K562 (cell line): ENCODE measurements around the gene ENG. TPM values are rescaled to one million over a fixed set of nuclear protein-coding genes. Genes with fewer than 3 reads are reported as not detected.

Experiments
- DNMT1 ChIP-seq: fragments of 450-650 bp; IDR thresholded peaks from 2 replicates; pipeline ENCODE4 v1.6.1; 2016; ENCODE audit warnings: antibody characterized with exemption, mild to moderate bottlenecking
- ERF ChIP-seq: fragments of 450-650 bp; formaldehyde crosslinking; IDR thresholded peaks from 2 replicates; pipeline ENCODE4 v1.4.0; 2020; ENCODE audit warnings: mild to moderate bottlenecking, mixed read lengths
- GATAD2B ChIP-seq: fragments of 450-650 bp; IDR thresholded peaks from 2 replicates; pipeline ENCODE4 v1.6.1; 2017; ENCODE audit warnings: mild to moderate bottlenecking, borderline replicate concordance
- L3MBTL2 ChIP-seq: fragments of 450-650 bp; IDR thresholded peaks from 2 replicates; pipeline ENCODE4 v1.6.1; 2016; ENCODE audit warnings: mild to moderate bottlenecking, moderate library complexity
- LARP7 ChIP-seq: fragments of 450-650 bp; IDR thresholded peaks from 2 replicates; pipeline ENCODE4 v1.6.1; 2016
- NCOA1 ChIP-seq: fragments of 450-650 bp; IDR thresholded peaks from 2 replicates; pipeline ENCODE4 v1.6.1; 2016; ENCODE audit warnings: low read depth
- PRPF4 ChIP-seq: fragments of 200-400 bp; formaldehyde crosslinking; IDR thresholded peaks from one replicate; pipeline ENCODE4 v1.6.1; 2017; ENCODE audit warnings: low read length, low read depth, mild to moderate bottlenecking; ENCODE audit not compliant: insufficient read depth, poor library complexity, severe bottlenecking
- RAD51 ChIP-seq: fragments of 450-650 bp; IDR thresholded peaks from 2 replicates; pipeline ENCODE4 v1.7.1; 2016; ENCODE audit warnings: low read depth, mild to moderate bottlenecking, borderline replicate concordance
- SRSF7 ChIP-seq: fragments of 200-400 bp; formaldehyde crosslinking; optimal IDR thresholded peaks from 2 replicates; pipeline ENCODE3; 2017; ENCODE audit warnings: mild to moderate bottlenecking, low read depth, low read length
- ZBED1 ChIP-seq: IDR thresholded peaks from 2 replicates; pipeline ENCODE4 v1.6.1; 2014
- ZNF224 ChIP-seq: sonication (generic); formaldehyde crosslinking; IDR thresholded peaks from 2 replicates; pipeline ENCODE4 v1.8.0; 2022; ENCODE audit warnings: mild to moderate bottlenecking, missing genetic modification reagents
- polyA plus RNA-seq, 8 experiments: library from polyadenylated mRNA; depleted of rRNA in 4 of 8; stranded (reverse) in 5 of 8; unstranded in 3 of 8; fragments of >200 nt; fragmentation: Nextera tagmentation in 2 of 8; fragmentation: Illumina TruSeq in 1 of 8; extraction: Ambion mirVana in 2 of 8; extraction: Trizol in 1 of 8; gene quantifications; 2 replicates each; pipeline versions ENCODE4 v1.2.1 to v1.2.3, GENCODE V29; 2011 to 2014; ENCODE audit warnings: inconsistent platforms in 1 of 8, missing spikeins in 1 of 8
- total RNA-seq, 7 experiments: library from RNA; depleted of rRNA in 6 of 7; stranded (reverse); fragments of >200 nt in 6 of 7; fragmentation: Illumina TruSeq in 2 of 7; extraction: Trizol in 2 of 7; gene quantifications; 2 replicates each; pipeline versions ENCODE4 v1.2.1 to v1.2.3, GENCODE V29; 2011 to 2021; ENCODE audit warnings: low replicate concordance in 1 of 7
- TF ChIP-seq, protein P1 (sequence below): IDR thresholded peaks from 2 replicates; pipeline ENCODE4 v1.6.1; 2012; ENCODE audit warnings: low read depth, low read length, improper control_type of control experiment, borderline replicate concordance
- TF ChIP-seq, protein P2 (sequence below): fragments of 250-450 bp; sonication (Bioruptor Pico); IDR thresholded peaks from 2 replicates; pipeline ENCODE4 v1.5.0; 2021
- TF ChIP-seq, protein P3 (sequence below): fragments of 450-650 bp; IDR thresholded peaks from 2 replicates; pipeline ENCODE4 v1.6.1; 2016; ENCODE audit warnings: mild to moderate bottlenecking
- TF ChIP-seq, protein P4 (sequence below): IDR thresholded peaks from 2 replicates; pipeline ENCODE4 v1.6.1; 2011; ENCODE audit not compliant: insufficient read length; ENCODE audit errors: extremely low read depth
- TF ChIP-seq, protein P5 (sequence below), 2 experiments: IDR thresholded peaks; 2 replicates each; pipeline ENCODE4 v1.6.1; 2012; ENCODE audit warnings: improper control_type of control experiment in 2 of 2, low read depth in 2 of 2, low read length in 2 of 2, borderline replicate concordance in 1 of 2
- TF ChIP-seq, protein P6 (sequence below), 2 experiments: IDR thresholded peaks in 1 of 2; conservative IDR thresholded peaks in 1 of 2; 2 replicates each; pipeline ENCODE4 v1.6.1; 2016; ENCODE audit warnings: low read depth in 2 of 2, mild to moderate bottlenecking in 1 of 2, missing compliant biosample characterization in 1 of 2, missing genetic modification characterization in 1 of 2, moderate library complexity in 1 of 2

The ENG gene
- total and polyA plus RNA-seq, 9 of the 15 experiments (the other 6 are each of a cell fraction or from before 2014, with no cell fraction given) = 0.04 to 0.40 (median 0.14) TPM; not detected in 1

DNA sequence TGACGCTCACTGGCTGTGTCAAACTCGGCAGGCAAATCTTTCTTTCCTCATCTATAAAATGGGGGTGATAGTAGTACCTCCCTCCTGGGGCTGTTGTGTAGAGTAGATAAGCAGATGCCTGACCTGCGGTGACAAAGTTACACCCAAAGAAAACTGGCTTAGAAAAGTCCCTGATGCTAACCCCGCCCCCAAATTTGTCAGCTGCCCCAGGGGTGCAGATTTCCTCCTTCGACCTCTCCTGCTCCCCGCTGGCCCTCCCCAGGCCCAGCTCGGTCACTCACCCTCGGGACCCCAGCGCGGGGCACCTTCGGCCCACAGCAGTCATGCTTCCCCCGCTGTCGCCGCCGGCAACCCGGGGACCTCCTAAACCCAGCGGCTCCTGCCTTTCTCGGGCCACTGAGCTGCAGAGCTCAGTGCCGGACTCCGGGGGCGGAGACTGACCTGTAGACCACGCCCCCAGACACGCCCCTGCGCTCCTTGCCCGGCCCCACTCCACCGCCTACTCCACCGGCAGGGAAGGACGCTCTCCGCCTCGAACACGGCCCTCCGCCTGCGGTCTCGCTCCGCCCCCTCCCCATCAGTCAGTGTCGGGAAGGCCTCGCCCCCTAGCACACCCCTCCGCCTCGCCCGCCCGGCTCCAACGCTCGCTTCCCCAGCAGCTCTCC, 83.4 kb downstream of the ENG start (continued):
- TF ChIP-seq, protein P1, sequence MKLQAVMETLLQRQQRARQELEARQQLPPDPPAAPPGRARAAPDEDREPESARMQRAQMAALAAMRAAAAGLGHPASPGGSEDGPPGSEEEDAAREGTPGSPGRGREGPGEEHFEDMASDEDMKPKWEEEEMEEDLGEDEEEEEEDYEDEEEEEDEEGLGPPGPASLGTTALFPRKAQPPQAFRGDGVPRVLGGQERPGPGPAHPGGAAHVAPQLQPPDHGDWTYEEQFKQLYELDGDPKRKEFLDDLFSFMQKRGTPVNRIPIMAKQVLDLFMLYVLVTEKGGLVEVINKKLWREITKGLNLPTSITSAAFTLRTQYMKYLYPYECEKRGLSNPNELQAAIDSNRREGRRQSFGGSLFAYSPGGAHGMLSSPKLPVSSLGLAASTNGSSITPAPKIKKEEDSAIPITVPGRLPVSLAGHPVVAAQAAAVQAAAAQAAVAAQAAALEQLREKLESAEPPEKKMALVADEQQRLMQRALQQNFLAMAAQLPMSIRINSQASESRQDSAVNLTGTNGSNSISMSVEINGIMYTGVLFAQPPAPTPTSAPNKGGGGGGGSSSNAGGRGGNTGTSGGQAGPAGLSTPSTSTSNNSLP = no peak
- TF ChIP-seq L3MBTL2 = no peak
- TF ChIP-seq, protein P2, sequence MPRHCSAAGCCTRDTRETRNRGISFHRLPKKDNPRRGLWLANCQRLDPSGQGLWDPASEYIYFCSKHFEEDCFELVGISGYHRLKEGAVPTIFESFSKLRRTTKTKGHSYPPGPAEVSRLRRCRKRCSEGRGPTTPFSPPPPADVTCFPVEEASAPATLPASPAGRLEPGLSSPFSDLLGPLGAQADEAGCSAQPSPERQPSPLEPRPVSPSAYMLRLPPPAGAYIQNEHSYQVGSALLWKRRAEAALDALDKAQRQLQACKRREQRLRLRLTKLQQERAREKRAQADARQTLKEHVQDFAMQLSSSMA (CRISPR knock-in tag) = no peak
- TF ChIP-seq, protein P3, sequence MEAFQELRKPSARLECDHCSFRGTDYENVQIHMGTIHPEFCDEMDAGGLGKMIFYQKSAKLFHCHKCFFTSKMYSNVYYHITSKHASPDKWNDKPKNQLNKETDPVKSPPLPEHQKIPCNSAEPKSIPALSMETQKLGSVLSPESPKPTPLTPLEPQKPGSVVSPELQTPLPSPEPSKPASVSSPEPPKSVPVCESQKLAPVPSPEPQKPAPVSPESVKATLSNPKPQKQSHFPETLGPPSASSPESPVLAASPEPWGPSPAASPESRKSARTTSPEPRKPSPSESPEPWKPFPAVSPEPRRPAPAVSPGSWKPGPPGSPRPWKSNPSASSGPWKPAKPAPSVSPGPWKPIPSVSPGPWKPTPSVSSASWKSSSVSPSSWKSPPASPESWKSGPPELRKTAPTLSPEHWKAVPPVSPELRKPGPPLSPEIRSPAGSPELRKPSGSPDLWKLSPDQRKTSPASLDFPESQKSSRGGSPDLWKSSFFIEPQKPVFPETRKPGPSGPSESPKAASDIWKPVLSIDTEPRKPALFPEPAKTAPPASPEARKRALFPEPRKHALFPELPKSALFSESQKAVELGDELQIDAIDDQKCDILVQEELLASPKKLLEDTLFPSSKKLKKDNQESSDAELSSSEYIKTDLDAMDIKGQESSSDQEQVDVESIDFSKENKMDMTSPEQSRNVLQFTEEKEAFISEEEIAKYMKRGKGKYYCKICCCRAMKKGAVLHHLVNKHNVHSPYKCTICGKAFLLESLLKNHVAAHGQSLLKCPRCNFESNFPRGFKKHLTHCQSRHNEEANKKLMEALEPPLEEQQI = no peak
- TF ChIP-seq, protein P4, sequence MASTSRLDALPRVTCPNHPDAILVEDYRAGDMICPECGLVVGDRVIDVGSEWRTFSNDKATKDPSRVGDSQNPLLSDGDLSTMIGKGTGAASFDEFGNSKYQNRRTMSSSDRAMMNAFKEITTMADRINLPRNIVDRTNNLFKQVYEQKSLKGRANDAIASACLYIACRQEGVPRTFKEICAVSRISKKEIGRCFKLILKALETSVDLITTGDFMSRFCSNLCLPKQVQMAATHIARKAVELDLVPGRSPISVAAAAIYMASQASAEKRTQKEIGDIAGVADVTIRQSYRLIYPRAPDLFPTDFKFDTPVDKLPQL = no peak
- no peak for TF ChIP-seq LARP7
- no peak for TF ChIP-seq NCOA1
- no peak for TF ChIP-seq RAD51
- TF ChIP-seq, protein P5, sequence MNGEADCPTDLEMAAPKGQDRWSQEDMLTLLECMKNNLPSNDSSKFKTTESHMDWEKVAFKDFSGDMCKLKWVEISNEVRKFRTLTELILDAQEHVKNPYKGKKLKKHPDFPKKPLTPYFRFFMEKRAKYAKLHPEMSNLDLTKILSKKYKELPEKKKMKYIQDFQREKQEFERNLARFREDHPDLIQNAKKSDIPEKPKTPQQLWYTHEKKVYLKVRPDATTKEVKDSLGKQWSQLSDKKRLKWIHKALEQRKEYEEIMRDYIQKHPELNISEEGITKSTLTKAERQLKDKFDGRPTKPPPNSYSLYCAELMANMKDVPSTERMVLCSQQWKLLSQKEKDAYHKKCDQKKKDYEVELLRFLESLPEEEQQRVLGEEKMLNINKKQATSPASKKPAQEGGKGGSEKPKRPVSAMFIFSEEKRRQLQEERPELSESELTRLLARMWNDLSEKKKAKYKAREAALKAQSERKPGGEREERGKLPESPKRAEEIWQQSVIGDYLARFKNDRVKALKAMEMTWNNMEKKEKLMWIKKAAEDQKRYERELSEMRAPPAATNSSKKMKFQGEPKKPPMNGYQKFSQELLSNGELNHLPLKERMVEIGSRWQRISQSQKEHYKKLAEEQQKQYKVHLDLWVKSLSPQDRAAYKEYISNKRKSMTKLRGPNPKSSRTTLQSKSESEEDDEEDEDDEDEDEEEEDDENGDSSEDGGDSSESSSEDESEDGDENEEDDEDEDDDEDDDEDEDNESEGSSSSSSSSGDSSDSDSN (IDR thresholded peaks at IDR 0.05; ENCODE audit: borderline replicate concordance in 1 of 2, low read depth in 2 of 2, low read length in 2 of 2) = no peak
- TF ChIP-seq GATAD2B = no peak
- TF ChIP-seq DNMT1 = no peak
- TF ChIP-seq PRPF4 = no peak
- TF ChIP-seq ZNF224 (CRISPR knock-in tag) = no peak
- TF ChIP-seq ZBED1 = peak; percentile 64; the same call in 1 of the 2 replicates
- TF ChIP-seq ERF = no peak
- TF ChIP-seq, protein P6, sequence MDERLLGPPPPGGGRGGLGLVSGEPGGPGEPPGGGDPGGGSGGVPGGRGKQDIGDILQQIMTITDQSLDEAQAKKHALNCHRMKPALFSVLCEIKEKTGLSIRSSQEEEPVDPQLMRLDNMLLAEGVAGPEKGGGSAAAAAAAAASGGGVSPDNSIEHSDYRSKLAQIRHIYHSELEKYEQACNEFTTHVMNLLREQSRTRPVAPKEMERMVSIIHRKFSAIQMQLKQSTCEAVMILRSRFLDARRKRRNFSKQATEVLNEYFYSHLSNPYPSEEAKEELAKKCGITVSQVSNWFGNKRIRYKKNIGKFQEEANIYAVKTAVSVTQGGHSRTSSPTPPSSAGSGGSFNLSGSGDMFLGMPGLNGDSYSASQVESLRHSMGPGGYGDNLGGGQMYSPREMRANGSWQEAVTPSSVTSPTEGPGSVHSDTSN (CRISPR knock-in tag; IDR thresholded peaks at IDR 0.05; ENCODE audit: low read depth) = peak; percentile 92
- TF ChIP-seq, protein P6 (tag; conservative IDR thresholded peaks at IDR 0.05; ENCODE audit: low read depth) = peak; percentile 96
- TF ChIP-seq SRSF7 = no peak
